OCI-LY7 (cell line): ENCODE results near the gene MYOM3. TPM values are rescaled to one million over a fixed set of nuclear protein-coding genes. Genes with fewer than 3 reads are reported as not detected.

Experiments used
- BruUV-seq: library from RNA; stranded (reverse); fragments of 400-500 nt; replicated peaks from 2 replicates; lab custom pipeline; 2021; lab: Mats Ljungman, UMichigan
- CTCF ChIA-PET: fragments of 300-600 bp; sonication (Branson Sonifier 250); formaldehyde crosslinking; loops from one replicate; lab custom pipeline; 2022; ENCODE audit warnings: antibody characterized with exemption; ENCODE audit not compliant: unreplicated experiment; lab: Charles Lee
- POLR2A ChIA-PET: fragments of 300-600 bp; sonication (Branson Sonifier 250); formaldehyde crosslinking; loops from one replicate; lab custom pipeline; 2022; ENCODE audit warnings: antibody characterized with exemption; lab: Charles Lee
- DNase-seq: peaks from one replicate; pipeline ENCODE4 v3.0.0-alpha.2; 2015; ENCODE audit warnings: low spot score
- H2AFZ ChIP-seq: fragments of 200-600 bp; sonication (generic), shearing (Covaris generic); 2 replicates; pipeline ENCODE4 v1.6.1; 2014; ENCODE audit warnings: mild to moderate bottlenecking, antibody characterized with exemption, low read length, moderate library complexity
- H3K27ac ChIP-seq: fragments of 200-600 bp; sonication (generic); 2 replicates; pipeline ENCODE4 v1.5.1; 2014; ENCODE audit warnings: mixed run types, low read depth, mild to moderate bottlenecking, moderate library complexity, low read length, inconsistent platforms; ENCODE audit not compliant: poor library complexity, severe bottlenecking
- H3K36me3 ChIP-seq: fragments of 200-600 bp; sonication (generic); 2 replicates; pipeline ENCODE4 v1.6.1; 2014; ENCODE audit warnings: mild to moderate bottlenecking, antibody characterized with exemption, low read length, moderate library complexity, mixed read lengths; ENCODE audit not compliant: insufficient read depth
- H3K4me1 ChIP-seq: fragments of 200-600 bp; sonication (generic); 2 replicates; pipeline ENCODE4 v1.5.1; 2014; ENCODE audit warnings: mild to moderate bottlenecking, low read length; ENCODE audit not compliant: insufficient read depth, poor library complexity, severe bottlenecking
- H3K4me2 ChIP-seq: fragments of 200-600 bp; sonication (generic); 2 replicates; pipeline ENCODE4 v1.6.1; 2014; ENCODE audit warnings: mild to moderate bottlenecking, low read length
- H3K4me3 ChIP-seq: fragments of 200-600 bp; sonication (generic); 2 replicates; pipeline ENCODE4 v1.5.1; 2014; ENCODE audit warnings: mild to moderate bottlenecking, low read depth, low read length; ENCODE audit not compliant: poor library complexity, severe bottlenecking
- H3K79me2 ChIP-seq: fragments of 200-600 bp; sonication (generic); 2 replicates; pipeline ENCODE4 v1.6.1; 2016; ENCODE audit warnings: low read depth, mild to moderate bottlenecking, low read length, moderate library complexity, mixed read lengths; ENCODE audit not compliant: insufficient read depth
- H3K9me2 ChIP-seq: fragments of 200-600 bp; sonication (generic); 2 replicates; pipeline ENCODE4 v1.6.1; 2016; ENCODE audit warnings: mild to moderate bottlenecking, low read length, mixed read lengths; ENCODE audit not compliant: insufficient read depth
- H3K9me3 ChIP-seq: fragments of 200-600 bp; sonication (generic); 2 replicates; pipeline ENCODE4 v1.6.1; 2014; ENCODE audit warnings: mild to moderate bottlenecking, mixed run types, low read length, mixed read lengths
- H4K20me1 ChIP-seq: fragments of 200-600 bp; sonication (generic); 2 replicates; pipeline ENCODE4 v1.6.1; 2014; ENCODE audit warnings: mild to moderate bottlenecking, antibody characterized with exemption, low read length, moderate library complexity, mixed read lengths; ENCODE audit not compliant: insufficient read depth
- CTCF ChIP-seq: fragments of 200-600 bp; sonication (generic); conservative IDR thresholded peaks from 2 replicates; pipeline ENCODE4 v1.5.1; 2014; ENCODE audit warnings: mild to moderate bottlenecking, antibody characterized with exemption, low read length, moderate library complexity, mixed read lengths
- EZH2phosphoT487 ChIP-seq: fragments of 200-600 bp; sonication (generic); IDR thresholded peaks from 2 replicates; pipeline ENCODE4 v1.6.1; 2018; ENCODE audit warnings: low read depth, borderline replicate concordance, mild to moderate bottlenecking, mixed run types, antibody characterized with exemption, low read length, moderate library complexity, mixed read lengths
- intact Hi-C: fragments of 100-400 bp; cut with micrococcal nuclease; formaldehyde crosslinking; loops from one replicate; pipeline ENCODE4 v1.10.0; 2022; ENCODE audit not compliant: unreplicated experiment
- total RNA-seq, 2 experiments: library from RNA; depleted of rRNA in 1 of 2; stranded (reverse); fragments of >200 nt in 1 of 2; shearing (Covaris generic) in 1 of 2; gene quantifications; 2 replicates each; pipeline ENCODE4 v1.2.3, GENCODE V29; 2014 to 2022

Gene MYOM3
- total RNA-seq, 2 experiments from 2014 or later: not detected

DNA sequence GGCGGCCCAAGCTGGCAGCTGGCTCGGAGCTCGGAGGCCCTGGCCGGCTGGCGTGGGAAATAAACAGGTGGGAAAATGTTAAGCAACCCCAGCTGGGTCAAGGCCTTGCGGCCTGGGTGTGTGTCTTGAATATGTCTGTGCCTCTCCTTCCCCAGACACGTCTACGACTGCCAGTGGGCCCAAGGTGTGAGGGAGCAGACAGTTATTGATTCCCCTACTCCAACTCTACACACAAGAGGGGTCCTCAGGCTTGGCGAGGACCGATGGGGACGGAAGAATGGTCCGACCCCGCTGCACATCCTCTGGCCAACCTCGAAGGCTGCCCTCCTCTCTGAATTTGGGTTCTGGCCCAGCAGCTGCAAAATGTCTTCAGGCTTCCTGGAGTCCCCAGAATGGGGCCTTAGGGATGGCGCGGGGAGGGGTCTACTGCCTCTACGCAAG is 28.8 kb upstream of the MYOM3 start:
- ChIA-PET CTCF (no interaction called here), POLR2A (no interaction called here)
- TF ChIP-seq EZH2phosphoT487 (no peak), CTCF (no peak)
- no peak overlapping the region for H2AFZ ChIP-seq
- H3K9me2 ChIP-seq: no peaks in the 10 kb centered on the region
- no peaks in the 10 kb centered on the region for H4K20me1 ChIP-seq
- intact Hi-C loops: no loop called here
- H3K4me3 ChIP-seq: no peak overlapping the region
- no peak overlapping the region for H3K4me2 ChIP-seq
- H3K27ac ChIP-seq: no peak overlapping the region
- DNase-seq: no peak
- no peaks in the 10 kb centered on the region for H3K36me3 ChIP-seq
- no peaks in the 10 kb centered on the region for H3K79me2 ChIP-seq
- no peaks in the 10 kb centered on the region for H3K9me3 ChIP-seq
- no TSS peak for BruUV-seq
- H3K4me1 ChIP-seq: no peaks in the 10 kb centered on the region

GRCh38 chr1:24139841-24140425 is 28.0 kb upstream of the MYOM3 start:
- ChIA-PET CTCF (no interaction called here), POLR2A (interaction anchor here (0.6 kb wide), 1 partner anchor 10 kb away, joined by 3 read pairs; no protein-coding TSS in a partner anchor)
- Histone ChIP-seq H3K9me2 (no peaks in the 10 kb centered on the region), H3K4me1 (no peaks in the 10 kb centered on the region), H3K4me3 (no peak overlapping the region), H3K4me2 (no peak overlapping the region), H3K27ac (no peak overlapping the region), H3K36me3 (no peaks in the 10 kb centered on the region), H3K9me3 (peaks cover 2% of the 10 kb centered on the region; the same call in 1 of the 2 replicates), H3K79me2 (no peaks in the 10 kb centered on the region), H2AFZ (no peak overlapping the region), H4K20me1 (no peaks in the 10 kb centered on the region)
- no peak for DNase-seq
- TF ChIP-seq CTCF (no peak), EZH2phosphoT487 (no peak)
- BruUV-seq: no TSS peak
- intact Hi-C loops: no loop called here

GRCh38 chr1:24139222-24139489 is 27.2 kb upstream of the MYOM3 start:
- POLR2A ChIA-PET: interaction anchor here (0.6 kb wide), 1 partner anchor 821 kb away, joined by 4 read pairs; no protein-coding TSS in a partner anchor
- peaks cover 4% of the 10 kb centered on the region; the same call in 1 of the 2 replicates for H3K9me3 ChIP-seq
- H4K20me1 ChIP-seq: no peaks in the 10 kb centered on the region
- H3K27ac ChIP-seq: no peak overlapping the region
- H3K9me2 ChIP-seq: no peaks in the 10 kb centered on the region
- CTCF ChIA-PET: no interaction called here
- no peak for TF ChIP-seq EZH2phosphoT487
- no peak for TF ChIP-seq CTCF
- no peaks in the 10 kb centered on the region for H3K36me3 ChIP-seq
- no TSS peak for BruUV-seq
- H2AFZ ChIP-seq: no peak overlapping the region
- DNase-seq: no peak
- H3K4me3 ChIP-seq: no peak overlapping the region
- no peaks in the 10 kb centered on the region for H3K79me2 ChIP-seq
- no peak overlapping the region for H3K4me2 ChIP-seq
- no peaks in the 10 kb centered on the region for H3K4me1 ChIP-seq
- intact Hi-C loops: no loop called here
